Fibroblast of gingiva (primary cell): ENCODE measurements around the gene SPEM2.

Source experiments
- DNase-seq: peaks from one replicate; pipeline ENCODE4 v3.0.0-alpha.2; 2011; ENCODE audit warnings: low read depth

SPEM2 gene

DNA sequence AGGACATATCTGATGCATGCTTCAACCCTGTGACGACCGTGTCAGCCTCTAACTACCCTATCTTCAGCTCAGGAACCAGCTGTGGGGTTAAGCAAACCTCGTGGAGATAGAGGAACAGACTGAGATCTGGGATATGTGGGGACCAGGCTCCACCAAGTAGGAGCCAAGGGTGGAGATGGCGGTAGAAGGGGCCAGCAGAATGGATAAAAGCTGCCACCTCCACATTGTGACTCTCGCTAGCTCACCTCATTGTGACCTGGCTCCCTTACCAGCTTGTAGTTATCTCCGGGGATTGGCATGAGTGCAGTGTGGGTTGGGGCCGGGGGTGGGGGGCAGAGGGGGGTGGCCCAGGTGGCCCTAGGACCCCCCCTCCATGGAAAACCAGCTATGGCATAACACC, at the start of gene SPEM2:
TSS of gene SPEM2 (plus strand) at position 301 of the 400 bp plus-strand sequence. CDS start at position 374, 73 bp downstream.
- DNase-seq = no peak

DNA sequence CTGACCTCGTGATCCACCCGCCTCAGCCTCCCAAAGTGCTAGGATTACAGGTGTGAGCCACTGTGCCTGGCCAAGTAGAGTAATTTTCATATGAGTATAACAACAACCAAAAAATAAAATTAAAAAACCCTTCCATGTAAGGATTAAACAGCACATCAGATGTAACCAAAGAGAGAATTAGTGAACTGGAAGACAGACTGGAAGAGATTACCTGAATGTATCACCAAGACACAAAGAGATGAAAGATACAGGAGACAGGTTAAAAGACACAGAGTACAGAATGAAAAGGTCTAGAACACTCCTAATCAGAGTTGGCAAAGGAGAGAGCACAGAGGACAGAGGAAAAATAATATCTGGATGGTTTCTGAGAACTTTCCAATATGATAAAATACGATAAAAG, 46.3 kb upstream of the SPEM2 start:
- no peak for DNase-seq

DNA sequence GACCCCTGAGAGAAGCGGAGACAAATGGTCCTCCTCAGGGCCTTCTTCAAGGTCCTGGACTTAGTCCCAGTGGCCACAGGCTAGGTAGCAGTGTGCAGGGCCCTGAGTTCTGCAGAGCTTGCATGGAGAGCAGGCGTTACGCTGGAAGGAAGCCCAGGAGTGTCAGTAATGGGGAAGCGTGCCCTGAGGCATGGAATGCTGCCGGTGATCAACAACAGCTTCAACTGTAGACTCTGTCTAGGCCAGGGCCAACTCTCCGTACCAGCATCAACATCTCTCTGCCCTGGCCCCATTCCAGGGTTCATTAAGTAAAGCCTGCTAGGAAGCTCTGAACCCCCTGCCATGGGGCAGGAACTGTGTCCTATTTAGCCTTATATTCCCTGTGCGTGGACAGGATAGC, 45.1 kb upstream of the SPEM2 start:
- DNase-seq = peak; percentile 79

DNA sequence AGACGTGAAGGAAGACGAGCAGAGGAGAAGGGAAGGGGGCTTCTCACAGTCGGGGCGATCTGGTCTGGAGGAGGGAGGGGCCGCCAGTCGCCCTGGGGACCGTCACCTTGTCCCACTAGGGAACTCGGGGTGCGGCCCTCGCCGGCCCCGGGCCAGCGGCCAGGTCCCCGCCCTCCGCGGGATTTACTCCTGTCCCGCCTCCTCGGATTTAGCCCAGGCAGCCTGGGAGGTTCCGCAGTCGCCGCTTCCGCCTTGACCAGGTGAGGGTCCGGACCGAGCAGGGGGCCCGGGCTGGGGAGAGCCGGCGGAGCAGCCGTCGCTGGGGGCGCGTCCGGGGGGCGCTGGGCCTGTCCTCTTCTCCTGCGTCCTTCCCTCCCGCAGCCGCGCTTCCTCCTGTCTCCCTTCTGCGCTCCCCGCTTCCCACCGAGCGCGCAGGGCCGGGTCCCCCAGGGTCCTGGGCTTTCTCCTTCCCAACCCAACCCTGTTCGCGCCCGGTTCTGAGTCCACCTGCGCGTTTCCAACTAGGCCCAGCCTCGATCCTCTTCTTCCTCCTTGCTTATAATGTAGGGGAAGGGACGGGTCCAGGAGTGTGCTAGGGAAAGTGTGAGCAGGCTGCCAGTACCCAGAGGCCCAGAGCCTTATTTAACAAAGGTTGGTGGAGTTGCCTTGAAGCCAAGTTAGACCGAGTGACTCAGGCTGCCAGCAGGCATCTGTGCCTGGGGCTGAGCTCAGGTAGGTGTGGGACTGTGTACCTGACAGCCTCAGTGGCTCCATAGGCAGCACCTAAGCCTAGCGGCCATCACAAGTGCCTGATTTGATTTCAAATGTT, 44.3 kb upstream of the SPEM2 start, which contains the start of gene TNK1:
TSS of gene TNK1 (plus strand) at position 235 of the 829 bp plus-strand sequence. CDS start 1,838 bp downstream, outside the sequence.
- DNase-seq = no peak

DNA sequence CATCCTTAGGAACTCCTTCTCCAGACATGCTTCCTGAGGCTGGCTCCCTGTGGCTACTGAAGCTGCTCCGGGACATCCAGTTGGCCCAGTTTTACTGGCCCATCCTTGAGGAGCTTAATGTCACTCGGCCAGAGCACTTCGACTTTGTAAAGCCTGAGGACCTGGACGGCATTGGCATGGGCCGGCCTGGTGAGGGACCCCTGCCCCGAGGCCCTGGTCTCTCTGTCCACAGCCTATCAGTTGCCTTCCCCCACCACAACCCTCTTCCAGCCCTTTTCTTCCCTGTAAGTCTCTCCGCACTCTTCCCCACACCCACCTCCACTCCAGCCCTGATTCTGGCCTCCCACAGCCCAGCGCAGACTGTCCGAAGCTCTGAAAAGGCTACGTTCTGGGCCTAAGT, 42.5 kb upstream of the SPEM2 start:
- no peak for DNase-seq

DNA sequence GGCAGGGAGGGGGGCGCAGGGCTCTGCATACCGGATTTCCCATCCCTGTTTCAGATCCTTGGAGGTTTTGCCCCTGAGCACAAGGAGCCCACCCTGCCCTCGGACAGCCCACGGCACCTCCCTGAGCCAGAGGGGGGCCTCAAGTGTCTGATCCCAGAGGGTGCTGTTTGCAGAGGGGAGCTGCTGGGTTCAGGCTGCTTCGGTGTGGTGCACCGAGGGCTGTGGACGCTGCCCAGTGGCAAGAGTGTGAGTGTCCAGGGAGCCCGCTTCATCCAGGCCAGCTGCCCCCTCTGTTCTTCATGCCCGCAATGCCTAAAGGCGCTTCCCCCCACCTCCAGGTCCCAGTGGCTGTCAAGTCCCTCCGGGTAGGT, 42.1 kb upstream of the SPEM2 start:
- DNase-seq = no peak

DNA sequence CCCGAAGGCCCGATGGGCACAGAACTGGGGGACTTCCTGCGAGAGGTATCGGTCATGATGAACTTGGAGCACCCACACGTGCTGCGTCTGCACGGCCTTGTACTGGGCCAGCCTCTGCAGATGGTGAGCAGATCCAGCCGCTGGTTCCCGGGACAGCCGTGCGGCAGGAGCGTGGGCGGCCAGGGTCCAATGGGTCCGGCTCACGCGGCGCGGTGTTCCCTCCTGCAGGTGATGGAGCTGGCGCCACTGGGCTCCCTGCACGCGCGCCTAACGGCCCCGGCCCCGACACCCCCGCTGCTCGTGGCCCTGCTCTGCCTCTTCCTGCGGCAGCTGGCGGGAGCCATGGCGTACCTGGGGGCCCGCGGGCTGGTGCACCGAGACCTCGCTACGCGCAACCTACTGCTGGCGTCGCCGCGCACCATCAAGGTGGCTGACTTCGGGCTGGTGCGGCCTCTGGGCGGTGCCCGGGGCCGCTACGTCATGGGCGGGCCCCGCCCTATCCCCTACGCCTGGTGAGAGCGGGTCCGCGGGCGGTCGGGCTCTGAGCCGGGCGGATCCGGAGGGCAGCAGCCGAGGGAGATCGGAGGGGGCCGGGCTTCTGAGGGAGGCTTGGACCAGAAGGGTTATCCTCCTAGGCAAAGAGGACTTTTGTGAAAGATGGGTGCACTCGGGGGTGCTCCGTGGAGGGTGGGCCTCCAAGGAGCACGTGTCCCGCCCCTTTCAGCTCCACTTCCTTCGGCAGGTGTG, 41.5 kb upstream of the SPEM2 start:
- DNase-seq = no peak

DNA sequence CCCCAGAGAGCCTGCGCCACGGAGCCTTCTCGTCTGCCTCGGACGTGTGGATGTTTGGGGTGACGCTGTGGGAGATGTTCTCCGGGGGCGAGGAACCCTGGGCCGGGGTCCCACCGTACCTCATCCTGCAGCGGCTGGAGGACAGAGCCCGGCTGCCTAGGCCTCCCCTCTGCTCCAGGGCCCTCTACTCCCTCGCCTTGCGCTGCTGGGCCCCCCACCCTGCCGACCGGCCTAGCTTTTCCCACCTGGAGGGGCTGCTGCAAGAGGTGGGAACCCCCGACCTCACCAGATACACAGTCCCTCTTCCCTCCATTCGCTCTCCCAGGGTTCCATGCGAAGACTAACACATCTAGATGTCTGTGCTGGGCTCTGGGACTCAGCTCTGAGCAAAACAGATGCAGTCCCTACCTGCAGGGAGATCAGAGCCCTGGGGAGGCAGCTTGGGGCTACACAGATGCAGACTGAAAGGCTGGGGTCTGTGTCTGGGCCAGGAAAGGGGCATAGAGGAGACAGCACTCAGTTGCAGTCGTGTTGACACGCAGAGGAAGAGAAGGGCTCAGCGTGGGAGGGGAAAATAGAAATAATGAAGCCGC, 40.8 kb upstream of the SPEM2 start:
- no peak for DNase-seq

DNA sequence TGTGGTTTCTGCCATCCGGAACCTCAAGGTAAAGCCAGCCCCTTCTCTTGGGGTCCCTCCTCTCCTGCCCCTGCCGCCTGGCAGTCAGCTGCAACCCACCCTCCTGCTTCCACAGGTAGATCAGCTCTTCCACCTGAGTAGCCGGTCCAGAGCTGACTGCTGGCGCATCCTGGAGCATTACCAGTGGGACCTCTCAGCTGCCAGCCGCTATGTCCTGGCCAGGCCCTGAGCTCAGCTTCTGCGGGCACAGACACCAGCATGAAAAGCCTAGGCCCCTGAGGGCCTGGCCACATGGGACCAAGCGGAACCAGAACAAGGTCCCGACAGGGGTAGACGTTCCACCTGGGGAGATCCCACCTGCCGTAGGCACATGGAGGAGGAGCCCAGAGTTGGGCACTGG, 36.6 kb upstream of the SPEM2 start:
- no peak for DNase-seq

DNA sequence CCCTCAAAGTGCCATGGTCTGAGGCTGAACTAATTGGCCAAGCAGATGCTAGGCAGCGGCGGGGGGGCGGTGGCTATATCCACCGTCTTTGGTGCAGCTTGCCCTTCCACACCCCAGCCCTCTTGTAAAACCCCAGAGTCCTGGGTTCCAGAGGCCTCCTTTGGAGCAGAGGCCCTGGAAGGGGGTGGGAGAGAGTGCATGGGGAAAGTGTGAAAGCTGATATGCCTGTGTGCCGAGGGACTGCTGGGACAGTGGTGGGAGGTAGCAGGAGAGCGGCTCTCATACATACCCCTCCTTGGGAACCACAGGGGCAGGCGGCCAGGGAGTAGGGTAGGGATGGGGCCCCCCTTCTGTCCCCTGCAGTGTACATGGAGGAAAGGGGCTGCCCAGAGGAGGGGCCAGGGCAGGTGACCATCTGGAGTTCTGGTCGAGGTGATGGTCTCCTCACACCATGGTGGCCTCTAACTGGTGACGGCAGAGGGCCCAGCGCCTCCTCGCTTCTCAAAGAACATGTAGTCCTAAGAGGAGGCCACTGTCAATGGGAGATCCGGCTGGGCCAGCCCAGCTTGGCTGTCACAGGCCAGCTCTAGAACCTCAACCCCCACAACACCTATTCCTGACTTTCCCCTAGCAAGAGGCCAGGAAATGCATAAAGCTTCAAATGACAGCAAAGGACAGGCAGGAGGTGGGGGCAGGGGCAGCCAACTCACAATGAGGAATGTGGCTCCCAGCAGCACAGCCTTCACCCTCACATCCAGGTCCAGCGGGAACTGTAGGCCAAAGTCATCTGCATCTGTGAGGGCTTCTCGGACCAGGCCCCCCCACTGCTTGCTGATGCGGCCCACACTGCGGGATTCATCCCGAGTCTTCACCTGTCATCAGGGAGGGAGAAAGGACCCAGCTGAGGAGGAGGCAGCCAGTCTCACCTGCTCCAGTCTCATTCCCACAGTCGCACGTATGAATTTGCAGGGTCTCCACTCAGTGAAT, 35.2 kb upstream of the SPEM2 start:
- no peak for DNase-seq

DNA sequence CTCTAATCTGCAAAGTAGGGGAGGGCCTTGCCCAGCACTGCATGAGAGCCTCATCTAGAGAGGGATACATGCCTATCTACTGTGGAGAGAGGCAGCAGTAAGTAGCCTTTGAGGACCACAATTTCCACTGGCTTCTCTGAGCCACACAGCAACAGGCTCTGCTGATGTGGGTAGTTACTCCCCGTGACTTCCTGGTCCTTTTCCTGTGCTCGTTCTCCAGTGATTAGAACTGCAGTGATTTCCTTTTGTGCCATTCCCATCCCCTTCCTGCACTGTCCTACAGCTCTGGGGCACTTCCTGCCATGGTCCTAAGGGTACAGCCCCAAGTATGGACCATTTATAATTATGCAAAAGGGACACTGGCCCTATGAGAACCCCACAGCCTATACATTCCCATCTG, 34.1 kb upstream of the SPEM2 start:
- DNase-seq = no peak

DNA sequence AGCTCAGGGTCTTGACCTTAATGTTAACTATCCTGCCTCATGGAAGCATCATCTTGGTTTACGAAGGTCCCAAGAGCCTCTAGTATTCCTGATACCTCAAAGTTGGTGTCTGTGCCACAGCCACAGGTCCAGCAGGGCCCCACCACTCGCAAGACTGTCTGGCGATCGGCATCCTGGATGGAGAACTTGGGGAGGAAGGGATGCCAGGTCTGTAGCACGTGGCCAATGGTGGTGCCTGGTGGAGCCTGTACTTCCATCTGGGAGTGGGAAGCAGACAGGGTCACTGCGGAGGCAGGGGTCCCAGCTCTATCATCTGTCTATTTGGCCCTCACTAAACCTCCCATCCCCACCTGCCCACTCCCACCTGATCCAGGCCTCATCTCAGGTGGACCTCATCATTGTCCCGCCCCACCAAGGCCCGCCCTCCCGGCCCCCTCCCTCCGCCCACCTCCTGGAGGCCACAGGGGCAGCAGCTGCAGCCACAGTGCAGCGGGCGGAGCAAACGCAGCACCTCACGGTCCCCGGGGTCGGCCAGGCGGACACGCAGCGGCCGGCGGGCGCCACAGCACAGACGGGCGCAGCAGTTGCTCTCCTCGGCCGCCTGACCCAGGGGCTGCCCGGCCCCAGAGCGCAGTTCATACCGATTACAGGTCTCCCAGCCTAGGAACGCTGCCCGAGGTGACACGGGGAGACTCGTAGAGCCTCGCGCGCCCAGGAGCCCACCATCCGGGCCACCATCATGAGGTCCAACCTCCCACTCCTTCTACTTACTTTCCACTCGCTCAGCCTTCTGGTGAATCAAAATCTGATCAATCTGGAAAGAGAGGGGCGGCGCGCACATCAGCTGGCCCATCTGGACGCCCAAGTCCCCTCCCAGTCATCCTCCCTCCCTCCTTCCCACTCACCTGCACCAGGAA, 32.5 kb upstream of the SPEM2 start:
- no peak for DNase-seq

DNA sequence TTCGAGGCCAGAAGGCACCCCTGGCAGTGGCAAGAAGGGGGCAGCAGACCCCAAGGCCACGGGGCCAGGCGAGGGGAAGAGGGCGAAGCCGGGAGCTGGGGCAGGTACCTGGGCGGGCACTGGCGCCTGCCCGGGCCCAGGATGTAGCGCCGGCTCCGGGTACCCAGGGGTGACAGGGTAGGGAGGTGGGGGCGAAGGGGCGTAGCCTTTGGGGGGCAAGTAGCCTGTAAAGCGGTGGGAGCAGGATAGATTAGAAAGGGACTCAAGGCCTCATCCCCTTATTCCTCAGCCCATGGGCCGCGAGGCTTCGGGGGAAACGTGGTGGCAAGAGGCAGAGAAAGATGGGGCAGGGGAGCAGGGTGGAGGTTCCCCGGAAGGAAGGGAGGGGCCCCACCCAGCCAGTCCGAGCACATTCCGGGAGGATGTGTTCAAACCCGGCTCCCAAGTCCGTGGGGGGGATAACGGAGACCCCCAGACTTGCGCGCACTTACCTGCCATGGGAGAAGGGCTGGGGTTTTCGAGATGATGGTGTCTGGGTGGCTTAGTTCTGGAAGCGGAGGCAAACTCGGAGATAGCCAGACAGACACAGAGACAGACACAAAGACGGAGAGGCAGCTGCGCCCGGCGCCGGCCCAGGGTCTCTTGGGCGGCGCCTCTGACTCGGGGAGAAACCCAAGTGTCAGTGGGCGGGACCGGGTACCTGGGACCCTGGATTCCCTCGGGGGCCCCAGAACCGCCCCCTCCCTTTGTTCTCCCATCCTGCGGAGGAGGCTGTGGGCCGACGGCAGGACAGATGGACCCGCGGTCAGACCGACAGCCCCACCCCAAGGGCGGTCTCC, 31.6 kb upstream of the SPEM2 start:
- DNase-seq = no peak

DNA sequence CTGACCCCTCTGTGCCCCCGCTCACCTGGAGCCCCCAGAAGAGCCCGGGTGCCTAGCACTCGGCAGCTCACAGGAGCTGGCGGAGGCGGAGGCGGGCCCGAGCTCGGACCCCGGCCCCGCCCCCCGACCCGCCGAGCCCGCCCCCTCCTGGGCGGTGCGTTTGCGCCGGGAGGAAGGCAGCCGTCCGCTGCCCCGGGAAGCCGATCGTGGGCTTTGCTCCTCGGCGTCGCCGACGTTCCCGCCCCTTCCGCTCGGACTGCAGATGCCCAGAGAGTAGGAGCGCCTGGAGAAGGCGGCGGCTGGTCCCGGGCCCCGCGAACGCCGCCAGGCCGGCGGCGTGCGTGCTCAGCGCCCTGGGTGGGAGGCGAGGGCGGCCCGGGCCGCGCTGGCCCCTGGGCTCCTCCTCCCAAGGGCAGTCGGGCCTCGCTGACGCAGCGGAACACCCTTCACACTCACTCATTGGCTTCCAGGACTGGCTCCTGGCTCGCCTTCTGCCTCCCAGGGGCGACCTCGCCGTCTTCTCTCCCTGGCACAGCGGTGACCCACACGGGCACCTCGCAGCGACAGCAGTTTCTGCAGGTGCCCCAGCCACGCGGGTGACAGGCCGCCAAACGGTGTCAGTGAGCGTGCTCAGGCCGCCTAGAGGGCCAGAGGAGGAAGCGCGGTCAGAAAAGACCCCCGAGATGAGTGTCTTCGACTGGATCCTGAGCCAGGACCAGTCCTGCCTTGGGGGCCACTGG, 30.8 kb upstream of the SPEM2 start, which contains the start of gene PLSCR3:
TSS of gene PLSCR3 (minus strand) at position 74 of the 740 bp plus-strand sequence. CDS start 415 bp downstream, outside the sequence.
- DNase-seq = peak; percentile 83

DNA sequence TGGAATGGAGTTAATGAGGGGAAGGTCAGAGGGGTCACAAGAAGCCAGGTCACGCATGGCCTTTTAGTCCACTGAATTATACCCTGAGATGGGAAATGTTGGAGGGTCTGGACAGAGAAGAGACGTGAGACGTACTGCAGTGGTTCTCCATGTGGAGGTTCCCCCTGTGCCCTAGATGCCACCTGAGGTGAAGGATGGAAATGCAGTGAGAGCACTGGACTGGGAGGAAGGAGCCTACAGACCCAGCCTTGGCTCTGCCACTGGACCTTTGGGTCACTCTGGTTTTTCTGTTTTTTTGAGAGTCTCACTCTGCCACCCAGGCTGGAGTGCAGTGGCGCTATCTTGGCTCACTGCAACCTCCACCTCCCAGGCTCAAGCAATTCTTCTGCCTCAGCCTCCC, 29.3 kb upstream of the SPEM2 start:
- DNase-seq = no peak

DNA sequence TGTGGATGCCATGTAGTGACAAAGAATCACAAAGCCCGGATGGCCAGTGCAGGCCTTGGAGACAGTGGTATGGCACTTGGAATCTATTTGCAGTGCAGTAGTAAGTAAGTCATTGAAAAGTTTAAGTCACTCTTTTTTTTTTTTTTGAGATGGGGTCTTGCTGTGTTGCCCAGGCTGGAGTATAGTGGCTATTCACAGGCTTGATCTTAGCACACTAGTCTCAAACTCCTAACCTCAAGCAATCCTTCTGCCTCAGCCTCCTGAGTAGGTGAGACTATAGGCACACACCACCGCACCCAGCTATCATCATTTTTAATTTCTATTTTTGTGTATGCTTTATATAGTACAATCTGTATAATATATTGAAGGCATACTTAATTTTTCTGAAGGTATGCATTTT, 26.8 kb upstream of the SPEM2 start:
- DNase-seq = no peak

DNA sequence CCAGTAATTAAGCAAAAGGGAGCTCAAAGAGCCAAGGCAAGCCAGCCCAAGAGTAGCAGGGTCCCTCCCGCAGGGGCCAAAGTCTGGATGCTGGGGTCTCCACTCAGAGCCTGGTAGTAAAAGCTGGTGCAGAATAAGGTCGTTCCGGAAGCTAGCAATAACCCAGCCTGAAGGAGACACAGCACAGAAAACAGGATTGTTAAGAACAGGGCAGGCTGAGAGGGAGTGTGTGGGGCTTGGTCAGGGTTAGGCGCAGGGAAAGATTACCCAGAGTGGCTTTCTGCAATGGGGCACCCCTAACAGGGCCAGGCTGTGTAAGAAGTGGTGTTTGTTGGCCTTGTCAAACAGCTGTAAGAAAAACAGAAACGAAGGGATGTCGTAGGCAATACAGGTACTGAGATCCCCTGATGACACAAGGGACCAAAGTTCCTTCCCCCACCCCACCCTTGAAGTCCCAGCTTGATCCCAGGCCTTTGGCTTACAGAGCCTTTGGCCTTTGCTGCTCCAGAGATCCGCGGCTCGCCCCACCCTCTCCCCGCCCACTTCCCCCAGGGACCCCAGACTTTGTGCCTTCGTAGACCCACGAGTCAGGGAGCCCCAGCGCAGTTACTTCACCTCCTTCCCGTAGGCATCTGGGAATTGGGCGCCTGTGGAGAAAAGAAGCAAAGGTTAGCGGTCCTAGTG, 22.2 kb upstream of the SPEM2 start:
- DNase-seq = no peak

DNA sequence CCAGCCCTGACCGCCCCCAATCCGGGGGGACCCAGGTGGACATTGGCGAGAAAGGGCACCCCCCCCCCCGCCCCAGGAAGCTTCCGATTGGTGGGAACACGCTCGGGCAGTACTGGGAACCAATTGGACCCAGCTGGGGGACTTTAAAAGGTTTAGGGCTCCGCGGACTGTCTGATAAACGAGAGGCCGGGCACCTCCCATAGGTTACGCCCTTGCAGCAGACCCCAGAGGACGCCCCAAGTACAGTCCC, 21.8 kb upstream of the SPEM2 start:
- no peak for DNase-seq
